SK-N-SH (cell line): Measurements from ENCODE around the gene SSX2IP. TPM values are rescaled to one million over a fixed set of nuclear protein-coding genes. Genes with fewer than 3 reads are reported as not detected.

Experiments used
- CTCF ChIA-PET: fragments of 300-600, 350-600 bp; formaldehyde crosslinking; extraction: SDS; loops from one replicate; lab custom pipeline; 2021; lab: Yijun Ruan, JAX
- POLR2A ChIA-PET: fragments of 350-600 bp; sonication (Branson Sonifier 250); formaldehyde crosslinking; extraction: SDS; loops from one replicate; lab custom pipeline; 2020; ENCODE audit warnings: antibody characterized with exemption, inconsistent platforms; lab: Yijun Ruan, JAX
- DNase-seq: peaks from one replicate; pipeline ENCODE4 v3.0.0; 2012
- H2AFZ ChIP-seq: fragments of 200-600 bp; sonication (generic); 2 replicates; pipeline ENCODE4 v1.8.1; 2016; ENCODE audit warnings: antibody characterized with exemption, mild to moderate bottlenecking, low read depth
- H3F3A ChIP-seq: fragments of 200-600 bp; sonication (generic); replicated peaks from 2 replicates; pipeline ENCODE3; 2016; ENCODE audit warnings: antibody characterized with exemption, mild to moderate bottlenecking; ENCODE audit not compliant: insufficient read depth
- H3K27ac ChIP-seq, 2 experiments: fragments of 200-500 bp in 1 of 2; fragments of 200-600 bp in 1 of 2; sonication (Bioruptor generic) in 1 of 2; sonication (generic), shearing (Covaris generic) in 1 of 2; 2 replicates each; pipeline versions ENCODE4 v1.5.1 to v1.6.1; 2014 to 2016; ENCODE audit warnings: low read depth in 2 of 2, inconsistent platforms in 1 of 2, low read length in 1 of 2, mild to moderate bottlenecking in 1 of 2, mixed read lengths in 1 of 2
- H3K27me3 ChIP-seq: fragments of 200-600 bp; sonication (generic), shearing (Covaris generic); 2 replicates; pipeline ENCODE4 v1.6.1; 2016; ENCODE audit warnings: mixed run types; ENCODE audit not compliant: insufficient read depth
- H3K36me3 ChIP-seq, 2 experiments: fragments of 200-500 bp in 1 of 2; fragments of 200-600 bp in 1 of 2; sonication (Bioruptor generic) in 1 of 2; sonication (generic) in 1 of 2; replicated peaks in 1 of 2; 2 replicates each; pipeline versions ENCODE3 to v1.5.1; 2014 to 2016; ENCODE audit warnings: low read length in 1 of 2, mild to moderate bottlenecking in 1 of 2; ENCODE audit not compliant: insufficient read depth in 2 of 2, control insufficient read depth in 1 of 2
- H3K4me1 ChIP-seq, 2 experiments: fragments of 200-500 bp in 1 of 2; fragments of 200-600 bp in 1 of 2; sonication (Bioruptor generic) in 1 of 2; sonication (generic), shearing (Covaris generic) in 1 of 2; 2 replicates each; pipeline versions ENCODE4 v1.5.1 to v1.6.1; 2014 to 2016; ENCODE audit warnings: low read depth in 1 of 2, low read length in 1 of 2, mixed run types in 1 of 2; ENCODE audit not compliant: insufficient read depth in 2 of 2, control insufficient read depth in 1 of 2
- H3K4me2 ChIP-seq: fragments of 200-600 bp; sonication (generic), shearing (Covaris generic); 2 replicates; pipeline ENCODE4 v1.6.1; 2017; ENCODE audit warnings: mixed run types
- H3K4me3 ChIP-seq, 2 experiments: fragments of 200-500 bp in 1 of 2; fragments of 200-600 bp in 1 of 2; sonication (Bioruptor generic) in 1 of 2; sonication (generic), shearing (Covaris generic) in 1 of 2; 2 replicates each; pipeline versions ENCODE4 v1.5.1 to v1.8.1; 2014 to 2016; ENCODE audit warnings: low read depth in 2 of 2, inconsistent platforms in 1 of 2, low read length in 1 of 2, mild to moderate bottlenecking in 1 of 2, mixed read lengths in 1 of 2, moderate library complexity in 1 of 2
- H3K79me2 ChIP-seq: fragments of 200-600 bp; sonication (generic); 2 replicates; pipeline ENCODE4 v1.8.1; 2017; ENCODE audit warnings: mild to moderate bottlenecking; ENCODE audit not compliant: insufficient read depth
- H3K9ac ChIP-seq: fragments of 200-600 bp; sonication (generic); 2 replicates; pipeline ENCODE4 v1.6.1; 2017; ENCODE audit warnings: mixed run types
- H3K9me2 ChIP-seq: fragments of 200-600 bp; sonication (generic); 2 replicates; pipeline ENCODE4 v1.6.1; 2017; ENCODE audit warnings: mixed run types
- H3K9me3 ChIP-seq: fragments of 200-600 bp; sonication (generic); 2 replicates; pipeline ENCODE4 v1.6.1; 2017; ENCODE audit warnings: mixed run types, mild to moderate bottlenecking, moderate library complexity
- H4K20me1 ChIP-seq: fragments of 200-600 bp; sonication (generic); 2 replicates; pipeline ENCODE4 v1.6.1; 2017; ENCODE audit warnings: mild to moderate bottlenecking, mixed run types; ENCODE audit not compliant: insufficient read depth
- CHD2 ChIP-seq: fragments of 150-350 bp; IDR thresholded peaks from 2 replicates; pipeline ENCODE4 v1.6.1; 2018; ENCODE audit warnings: low read length; ENCODE audit not compliant: partially characterized antibody
- CTCF ChIP-seq: fragments of 200-600 bp; sonication (generic); IDR thresholded peaks from 2 replicates; pipeline ENCODE4 v1.6.1; 2017; ENCODE audit warnings: antibody characterized with exemption, mild to moderate bottlenecking, moderate library complexity
- ELF1 ChIP-seq: IDR thresholded peaks from 2 replicates; pipeline ENCODE4 v1.4.0; 2012
- FOXJ3 ChIP-seq: sonication (generic); formaldehyde crosslinking; IDR thresholded peaks from 2 replicates; pipeline ENCODE4 v1.5.1; 2020; ENCODE audit warnings: mild to moderate bottlenecking, missing genetic modification reagents
- FOXM1 ChIP-seq: IDR thresholded peaks from 2 replicates; pipeline ENCODE4 v1.4.0; 2012; ENCODE audit warnings: low read depth, mild to moderate bottlenecking
- GABPA ChIP-seq: IDR thresholded peaks from 2 replicates; pipeline ENCODE4 v1.4.0; 2012; ENCODE audit warnings: low read depth, mild to moderate bottlenecking
- GATA2 ChIP-seq: sonication (generic); formaldehyde crosslinking; IDR thresholded peaks from 2 replicates; pipeline ENCODE4 v1.5.0; 2020; ENCODE audit warnings: mild to moderate bottlenecking, missing genetic modification reagents
- JUND ChIP-seq: IDR thresholded peaks from 2 replicates; pipeline ENCODE4 v1.4.0; 2012
- MEF2A ChIP-seq: IDR thresholded peaks from 2 replicates; pipeline ENCODE4 v1.4.0; 2012; ENCODE audit warnings: low read depth, borderline replicate concordance
- MXI1 ChIP-seq: IDR thresholded peaks from 2 replicates; pipeline ENCODE4 v1.6.1; 2012; ENCODE audit warnings: mild to moderate bottlenecking, low read depth, low read length, improper control_type of control experiment
- NFIC ChIP-seq: IDR thresholded peaks from 2 replicates; pipeline ENCODE4 v1.4.0; 2012; ENCODE audit warnings: borderline replicate concordance
- NRF1 ChIP-seq: IDR thresholded peaks from 2 replicates; pipeline ENCODE4 v1.6.1; 2012; ENCODE audit warnings: low read depth, mild to moderate bottlenecking, low read length
- PBX3 ChIP-seq: IDR thresholded peaks from 2 replicates; pipeline ENCODE4; 2012
- RAD21 ChIP-seq: IDR thresholded peaks from 2 replicates; pipeline ENCODE4 v1.6.1; 2012; ENCODE audit warnings: mild to moderate bottlenecking, low read length
- RCOR1 ChIP-seq: fragments of 150-350 bp; IDR thresholded peaks from 2 replicates; pipeline ENCODE4 v1.6.1; 2017; ENCODE audit warnings: antibody characterized with exemption, low read length
- REST ChIP-seq: IDR thresholded peaks from 2 replicates; pipeline ENCODE4 v1.6.1; 2012; ENCODE audit warnings: mild to moderate bottlenecking, low read depth, low read length, moderate library complexity
- RFX5 ChIP-seq: IDR thresholded peaks from 2 replicates; pipeline ENCODE4 v1.6.1; 2012; ENCODE audit warnings: mild to moderate bottlenecking, improper control_type of control experiment, low read length
- RXRA ChIP-seq: IDR thresholded peaks from 2 replicates; pipeline ENCODE4 v1.4.0; 2012; ENCODE audit warnings: low read depth, mild to moderate bottlenecking, borderline replicate concordance
- SIN3A ChIP-seq: IDR thresholded peaks from 2 replicates; pipeline ENCODE4 v1.6.1; 2012; ENCODE audit warnings: low read depth, mild to moderate bottlenecking, low read length, moderate library complexity, borderline replicate concordance
- TAF1 ChIP-seq: IDR thresholded peaks from 2 replicates; pipeline ENCODE4 v1.6.1; 2012; ENCODE audit warnings: low read depth, mild to moderate bottlenecking, low read length, moderate library complexity, borderline replicate concordance
- TCF12 ChIP-seq: IDR thresholded peaks from 2 replicates; pipeline ENCODE4 v1.4.0; 2012
- YY1 ChIP-seq: IDR thresholded peaks from 2 replicates; pipeline ENCODE4 v1.4.0; 2012; ENCODE audit warnings: low read depth, mild to moderate bottlenecking
- WGBS: methylation state at CpG from one replicate; pipeline ENCODE4 v1.1.6; 2017; ENCODE audit warnings: low lambda C conversion rate; 5-methylcytosine and 5-hydroxymethylcytosine counted together
- polyA plus RNA-seq, 3 experiments: library from polyadenylated mRNA; depleted of rRNA; stranded (reverse); fragments of >200 nt; gene quantifications; 2 replicates each; pipeline ENCODE4 v1.2.3, GENCODE V29; 2012
- TF ChIP-seq, protein P1 (sequence below): IDR thresholded peaks from 2 replicates; pipeline ENCODE4 v1.4.0; 2012; ENCODE audit warnings: low read depth
- TF ChIP-seq, protein P2 (sequence below): fragments of 150-350 bp; IDR thresholded peaks from 2 replicates; pipeline ENCODE4 v1.6.1; 2017; ENCODE audit warnings: antibody characterized with exemption, low read length, low read depth, borderline replicate concordance

The SSX2IP gene
- polyA plus RNA-seq, 1 of the 3 experiments (the other 2 are of a cell fraction), result 7.7 TPM

DNA sequence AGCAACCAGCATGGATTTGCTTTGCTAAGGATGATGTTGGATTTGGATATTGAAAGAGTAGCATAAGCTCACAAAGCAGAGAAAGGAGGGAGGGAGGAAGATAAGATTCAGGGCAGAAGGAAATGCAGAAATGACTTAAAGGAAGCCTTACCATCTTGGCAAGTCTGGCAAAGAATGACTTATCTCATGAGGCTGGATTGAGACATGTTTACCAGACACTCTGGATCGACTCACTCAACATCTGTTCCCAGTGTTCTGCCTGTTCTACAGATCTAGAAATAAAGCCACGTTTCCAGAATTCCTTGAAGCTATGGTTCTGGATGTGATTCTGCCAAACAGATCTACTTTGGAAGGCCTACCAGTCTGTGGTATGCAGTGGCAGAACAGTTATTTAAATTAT is 77.2 kb downstream of the SSX2IP start:
- TF ChIP-seq ELF1, result no peak
- no peak for TF ChIP-seq CTCF
- no peak for TF ChIP-seq TAF1
- TF ChIP-seq YY1, result no peak
- no peak for TF ChIP-seq RXRA
- no peak for TF ChIP-seq FOXJ3 (CRISPR knock-in tag)
- TF ChIP-seq, protein P1, sequence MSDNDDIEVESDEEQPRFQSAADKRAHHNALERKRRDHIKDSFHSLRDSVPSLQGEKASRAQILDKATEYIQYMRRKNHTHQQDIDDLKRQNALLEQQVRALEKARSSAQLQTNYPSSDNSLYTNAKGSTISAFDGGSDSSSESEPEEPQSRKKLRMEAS, result no peak
- no peak for TF ChIP-seq RAD21
- TF ChIP-seq TCF12, result no peak
- TF ChIP-seq NRF1, result no peak
- TF ChIP-seq JUND, result no peak
- TF ChIP-seq RFX5, result no peak
- no peak for TF ChIP-seq GABPA
- no peak for TF ChIP-seq MEF2A
- no peak for TF ChIP-seq CHD2
- no peak for TF ChIP-seq RCOR1
- TF ChIP-seq NFIC, result no peak
- no peak for TF ChIP-seq GATA2 (CRISPR knock-in tag)
- no peak overlapping the region for H3K4me3 ChIP-seq
- H3K9me3 ChIP-seq, result peaks cover 5% of the 10 kb centered on the region
- H3K27me3 ChIP-seq, result no peaks in the 10 kb centered on the region
- CTCF ChIA-PET, result interaction anchor here (1.1 to 1.3 kb wide), 2 partner anchors 10 to 11 kb away, joined by 3 to 4 read pairs; no protein-coding TSS in a partner anchor
- peaks cover 0 to 4% of the 10 kb centered on the region in 2 experiments for H3K36me3 ChIP-seq
- no peak overlapping the region for H3K9ac ChIP-seq
- H3K4me2 ChIP-seq, result no peak overlapping the region
- no peak overlapping the region for H3K27ac ChIP-seq
- POLR2A ChIA-PET, result no interaction called here
- no peaks in the 10 kb centered on the region for H3K9me2 ChIP-seq
- H3K4me1 ChIP-seq, result no peaks in the 10 kb centered on the region; a peak in 1 of 4 replicates
- H3K79me2 ChIP-seq, result no peaks in the 10 kb centered on the region; the same call in 1 of the 2 replicates
- H4K20me1 ChIP-seq, result no peaks in the 10 kb centered on the region
- WGBS, result 29% methylated on average over 2 of the region's 2 CpGs
- peaks cover 1% of the 10 kb centered on the region for H3F3A ChIP-seq
- no peak for DNase-seq
- no peak overlapping the region for H2AFZ ChIP-seq

- POLR2A ChIA-PET, result no interaction called here
- no peak overlapping the region for H3K27ac ChIP-seq
- TF ChIP-seq PBX3, result no peak
- TF ChIP-seq NRF1, result no peak
- TF ChIP-seq REST, result no peak
- TF ChIP-seq RCOR1, result no peak
- no peak for TF ChIP-seq GATA2 (CRISPR knock-in tag)
- no peak for TF ChIP-seq MXI1
- TF ChIP-seq FOXM1, result no peak
- no peak for TF ChIP-seq SIN3A
- TF ChIP-seq, protein P2, sequence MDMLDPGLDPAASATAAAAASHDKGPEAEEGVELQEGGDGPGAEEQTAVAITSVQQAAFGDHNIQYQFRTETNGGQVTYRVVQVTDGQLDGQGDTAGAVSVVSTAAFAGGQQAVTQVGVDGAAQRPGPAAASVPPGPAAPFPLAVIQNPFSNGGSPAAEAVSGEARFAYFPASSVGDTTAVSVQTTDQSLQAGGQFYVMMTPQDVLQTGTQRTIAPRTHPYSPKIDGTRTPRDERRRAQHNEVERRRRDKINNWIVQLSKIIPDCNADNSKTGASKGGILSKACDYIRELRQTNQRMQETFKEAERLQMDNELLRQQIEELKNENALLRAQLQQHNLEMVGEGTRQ, result no peak
These were observed 78.5 kb downstream of the SSX2IP start for GRCh38 chr1:84611796-84612195.

More at GRCh38 chr1:84611796-84612195, 78.5 kb downstream of the SSX2IP start:
- CTCF ChIA-PET, result interaction anchor here (1.1 kb wide), 2 partner anchors 8 to 10 kb away, joined by 3 read pairs; no protein-coding TSS in a partner anchor
- no peaks in the 10 kb centered on the region for H3F3A ChIP-seq
- 54% methylated on average over 3 of the region's 3 CpGs for WGBS
- no peak for DNase-seq
- no peak overlapping the region for H3K4me3 ChIP-seq
- no peaks in the 10 kb centered on the region for H3K9me2 ChIP-seq
- no peak overlapping the region for H2AFZ ChIP-seq
- no peaks in the 10 kb centered on the region; the same call in 1 of the 2 replicates for H3K79me2 ChIP-seq
- peaks cover 5% of the 10 kb centered on the region for H3K9me3 ChIP-seq
- no peak overlapping the region for H3K9ac ChIP-seq
- no peak overlapping the region for H3K4me2 ChIP-seq
- no peaks in the 10 kb centered on the region for H3K27me3 ChIP-seq
- H3K4me1 ChIP-seq, result no peaks in the 10 kb centered on the region
- no peaks in the 10 kb centered on the region for H4K20me1 ChIP-seq
- H3K36me3 ChIP-seq, result peaks cover 0 to 4% of the 10 kb centered on the region in 2 experiments
